A673 (cell line): Measurements from ENCODE around the gene ATG4C.

Experiments used
- EZH2 ChIP-seq: fragments of 200-600 bp; sonication (generic); IDR thresholded peaks from 2 replicates; pipeline ENCODE4 v1.6.1; 2017; ENCODE audit warnings: borderline replicate concordance, low read depth, mild to moderate bottlenecking, mixed read lengths, antibody characterized with exemption, low read length; ENCODE audit not compliant: poor library complexity, severe bottlenecking
- TF ChIP-seq, protein P1 (sequence below): fragments of 300-800, 200-600 bp; sonication (generic); conservative IDR thresholded peaks from 2 replicates; pipeline ENCODE4 v1.5.1; 2017; ENCODE audit warnings: low read depth, mild to moderate bottlenecking, antibody characterized with exemption, low read length, moderate library complexity, mixed read lengths

DNA sequence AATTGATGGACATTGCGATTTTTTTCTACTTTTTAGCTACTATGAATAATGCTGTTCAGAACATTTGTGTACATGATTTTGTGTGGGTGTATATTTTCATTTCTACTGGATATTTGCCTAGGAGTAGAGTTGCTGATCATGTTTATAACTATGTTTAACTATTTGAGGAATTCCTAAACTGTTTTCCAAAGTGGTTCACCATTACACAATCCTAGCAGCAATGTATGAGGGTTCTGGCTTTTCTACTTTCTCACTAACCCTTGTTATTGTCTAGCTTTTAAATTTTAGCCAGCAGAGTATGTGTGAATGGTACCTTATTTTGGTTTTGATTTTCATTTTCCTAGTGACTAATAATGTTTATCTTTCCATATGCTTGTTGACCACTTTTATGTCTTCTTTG, 86.2 kb downstream of the ATG4C start:
- TF ChIP-seq, protein P1, sequence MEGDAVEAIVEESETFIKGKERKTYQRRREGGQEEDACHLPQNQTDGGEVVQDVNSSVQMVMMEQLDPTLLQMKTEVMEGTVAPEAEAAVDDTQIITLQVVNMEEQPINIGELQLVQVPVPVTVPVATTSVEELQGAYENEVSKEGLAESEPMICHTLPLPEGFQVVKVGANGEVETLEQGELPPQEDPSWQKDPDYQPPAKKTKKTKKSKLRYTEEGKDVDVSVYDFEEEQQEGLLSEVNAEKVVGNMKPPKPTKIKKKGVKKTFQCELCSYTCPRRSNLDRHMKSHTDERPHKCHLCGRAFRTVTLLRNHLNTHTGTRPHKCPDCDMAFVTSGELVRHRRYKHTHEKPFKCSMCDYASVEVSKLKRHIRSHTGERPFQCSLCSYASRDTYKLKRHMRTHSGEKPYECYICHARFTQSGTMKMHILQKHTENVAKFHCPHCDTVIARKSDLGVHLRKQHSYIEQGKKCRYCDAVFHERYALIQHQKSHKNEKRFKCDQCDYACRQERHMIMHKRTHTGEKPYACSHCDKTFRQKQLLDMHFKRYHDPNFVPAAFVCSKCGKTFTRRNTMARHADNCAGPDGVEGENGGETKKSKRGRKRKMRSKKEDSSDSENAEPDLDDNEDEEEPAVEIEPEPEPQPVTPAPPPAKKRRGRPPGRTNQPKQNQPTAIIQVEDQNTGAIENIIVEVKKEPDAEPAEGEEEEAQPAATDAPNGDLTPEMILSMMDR: no peak
- no peak for TF ChIP-seq EZH2
